ENCODE data around the gene TIMP3.

The TIMP3 gene

GRCh38 chr22:32811788-32812545 lies 10.5 kb downstream of the TIMP3 start:
- TF ChIP-seq CTCF (IDR thresholded peaks at IDR 0.05; ENCODE audit: control extremely low read depth, extremely low read depth, low read depth, missing control alignments), result no peak
- ChIA-PET POLR2A (no interaction called here), CTCF (interaction anchor here (1.1 to 6.9 kb wide), 5 partner anchors 15 to 175 kb away, joined by 3 to 49 read pairs (median 8); no protein-coding TSS in a partner anchor)
- DNase-seq (ENCODE audit: extremely low spot score), result no peak

- CTCF ChIA-PET, result interaction anchor here (0.8 to 1.5 kb wide), 2 partner anchors 17 to 18 kb away, joined by 4 to 10 read pairs; no protein-coding TSS in a partner anchor
- POLR2A ChIA-PET, result no interaction called here
- TF ChIP-seq CTCF (IDR thresholded peaks at IDR 0.05; ENCODE audit: control extremely low read depth, extremely low read depth, low read depth, missing control alignments), result no peak
- DNase-seq (ENCODE audit: extremely low spot score), result no peak
These were observed 12.9 kb downstream of the TIMP3 start for GRCh38 chr22:32814285-32814860.

GRCh38 chr22:32815059-32815458 lies 13.6 kb downstream of the TIMP3 start:
- DNase-seq (ENCODE audit: extremely low spot score), result no peak
- TF ChIP-seq CTCF (IDR thresholded peaks at IDR 0.05; ENCODE audit: control extremely low read depth, extremely low read depth, low read depth, missing control alignments), result no peak
- ChIA-PET CTCF (interaction anchor here (1.5 kb wide), 1 partner anchor 19 kb away, joined by 10 read pairs; no protein-coding TSS in a partner anchor), POLR2A (no interaction called here)

DNA sequence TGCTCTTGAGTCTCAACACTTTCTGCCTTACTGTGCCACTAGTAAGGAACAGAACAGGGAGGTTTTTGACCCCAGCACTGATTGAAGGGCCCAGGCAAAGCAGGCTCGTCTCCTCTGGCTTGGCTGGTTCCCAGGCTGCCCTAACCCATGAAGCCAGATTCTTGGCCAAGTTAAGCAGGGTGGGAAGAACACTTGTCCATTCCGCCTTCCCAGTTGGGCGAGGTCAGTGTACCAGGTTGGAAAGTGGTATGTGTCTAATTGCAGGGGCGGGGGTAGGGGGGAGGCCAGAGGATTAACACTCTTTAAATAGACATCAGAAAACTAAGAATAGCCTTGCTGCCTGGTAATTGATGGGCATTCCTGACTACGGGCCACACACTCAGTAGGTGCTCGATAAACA lies 14.4 kb downstream of the TIMP3 start:
- no peak for TF ChIP-seq CTCF (IDR thresholded peaks at IDR 0.05; ENCODE audit: control extremely low read depth, extremely low read depth, low read depth, missing control alignments)
- POLR2A ChIA-PET, result no interaction called here
- no peak for DNase-seq (ENCODE audit: extremely low spot score)
- CTCF ChIA-PET, result interaction anchor here (1.5 kb wide), 1 partner anchor 19 kb away, joined by 10 read pairs; no protein-coding TSS in a partner anchor

DNA sequence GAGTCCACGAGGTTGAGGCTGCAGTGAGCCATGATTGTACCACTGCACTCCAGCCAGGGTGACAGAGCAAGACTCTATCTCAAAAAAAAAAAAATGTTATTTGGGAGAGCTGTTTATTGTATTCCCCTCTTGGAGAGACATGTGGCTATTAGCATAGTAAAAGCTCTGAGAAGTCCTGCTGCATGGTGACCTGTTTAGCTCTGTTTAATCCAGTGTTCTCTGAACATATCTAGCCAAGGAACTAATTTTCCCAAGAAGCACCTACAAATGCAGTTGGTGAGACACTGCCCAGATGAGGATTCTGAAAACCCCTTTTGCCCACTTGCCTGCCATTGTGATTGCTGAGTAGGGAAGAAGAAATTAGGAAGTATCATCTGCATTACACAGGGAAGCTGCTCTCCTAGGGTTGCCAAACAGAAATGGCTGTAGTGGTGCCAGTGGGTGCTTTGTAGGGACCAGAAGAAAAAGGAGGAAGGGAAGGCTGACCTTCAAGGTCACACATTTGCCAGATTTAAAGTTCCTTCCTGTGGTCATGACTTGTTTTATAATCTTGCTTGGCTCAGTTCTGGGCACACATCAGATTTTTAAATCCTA lies 15.7 kb downstream of the TIMP3 start:
- ChIA-PET POLR2A (no interaction called here), CTCF (interaction anchor here (1.0 kb wide), 1 partner anchor 20 kb away, joined by 3 read pairs; no protein-coding TSS in a partner anchor)
- DNase-seq (ENCODE audit: extremely low spot score), result no peak
- TF ChIP-seq CTCF (IDR thresholded peaks at IDR 0.05; ENCODE audit: control extremely low read depth, extremely low read depth, low read depth, missing control alignments), result no peak

DNA sequence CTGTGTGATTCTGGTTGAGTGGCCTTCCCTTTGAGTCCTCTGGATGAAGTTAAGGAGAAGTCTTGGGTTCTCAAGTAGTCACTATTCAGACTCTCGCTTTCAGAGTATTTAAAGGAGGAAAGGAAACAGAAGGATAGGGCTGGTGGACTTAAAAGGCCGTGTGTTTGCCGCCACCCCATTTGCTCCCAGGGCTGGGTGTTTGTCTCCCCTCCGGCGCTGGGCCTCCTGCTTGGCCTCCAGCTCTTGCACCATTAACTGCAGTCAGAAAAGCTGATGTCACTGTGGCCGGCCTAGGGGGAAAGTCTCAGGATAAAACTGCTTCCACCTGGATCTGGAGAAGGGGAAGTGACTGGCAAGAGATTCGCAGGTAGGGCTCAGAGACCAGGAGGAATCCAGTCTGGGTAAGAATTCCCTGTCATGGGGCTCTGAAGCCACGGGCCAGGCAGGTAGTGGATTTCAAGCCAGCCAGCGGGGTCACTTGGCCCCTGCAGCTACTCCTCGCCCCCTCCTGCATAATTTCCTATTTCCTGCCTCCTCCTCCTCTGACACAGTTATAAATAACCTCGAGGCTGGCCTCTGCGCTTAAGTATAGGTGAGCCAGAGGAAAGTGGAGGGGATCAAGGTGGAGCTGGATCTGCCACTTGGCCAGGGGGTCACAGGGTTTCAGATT lies 17.1 kb downstream of the TIMP3 start:
- ChIA-PET CTCF (interaction anchor here (1.0 to 1.7 kb wide), 3 partner anchors 12 to 22 kb away, joined by 3 to 6 read pairs (median 3); no protein-coding TSS in a partner anchor), POLR2A (no interaction called here)
- DNase-seq (ENCODE audit: extremely low spot score), result no peak
- no peak for TF ChIP-seq CTCF (IDR thresholded peaks at IDR 0.05; ENCODE audit: control extremely low read depth, extremely low read depth, low read depth, missing control alignments)

Data from GM10248 (cell line).